ELR (cell line): Measurements from ENCODE around the gene QRICH2.
"Not testable (repeated sequence)": the region's sequence is repeated elsewhere in the genome, so short reads cannot be mapped to it uniquely, and the experiment has no call there.

ENCODE experiments used
- DNase-seq: peaks from one replicate; pipeline ENCODE4 v3.0.0-alpha.2; 2015; ENCODE audit warnings: low read depth

QRICH2 gene

GRCh38 chr17:76278268-76278908 is 29.7 kb downstream of the QRICH2 start:
- DNase-seq = no peak

- no peak for DNase-seq
Measured at GRCh38 chr17:76277300-76278267, 30.5 kb downstream of the QRICH2 start.

- peak; percentile 72 for DNase-seq
Measured at GRCh38 chr17:76276461-76277299, 31.4 kb downstream of the QRICH2 start.

- no peak for DNase-seq
Measured at GRCh38 chr17:76276069-76276431, 32.0 kb downstream of the QRICH2 start.

- DNase-seq = no peak
Measured at GRCh38 chr17:76275382-76276068, 32.6 kb downstream of the QRICH2 start.

GRCh38 chr17:76274112-76274956 is 33.7 kb downstream of the QRICH2 start:
- no peak for DNase-seq

- DNase-seq = no peak
Measured at GRCh38 chr17:76273445-76274111, 34.5 kb downstream of the QRICH2 start.

GRCh38 chr17:76272541-76273444 is 35.3 kb downstream of the QRICH2 start:
- DNase-seq = no peak

- no peak for DNase-seq
Measured at GRCh38 chr17:76271669-76272540, 36.2 kb downstream of the QRICH2 start.

- no peak for DNase-seq
Measured at GRCh38 chr17:76270770-76271668, 37.1 kb downstream of the QRICH2 start.

- DNase-seq = no peak
Measured at GRCh38 chr17:76270127-76270592, 37.9 kb downstream of the QRICH2 start.

- no peak for DNase-seq
Measured at GRCh38 chr17:76268991-76269981, 38.8 kb downstream of the QRICH2 start.

GRCh38 chr17:76268015-76268749 is 39.9 kb downstream of the QRICH2 start:
- peak; percentile 66 for DNase-seq

- not testable (repeated sequence) for DNase-seq
Measured at GRCh38 chr17:76267581-76268001, 40.5 kb downstream of the QRICH2 start.

- DNase-seq = no peak
Measured at GRCh38 chr17:76267051-76267576, 41.0 kb downstream of the QRICH2 start.
